Heart left ventricle (tissue), 16 donors: ENCODE results near the gene NT5E. TPM values are rescaled to one million over a fixed set of nuclear protein-coding genes. Genes with fewer than 3 reads are reported as not detected.

Experiments
- ATAC-seq, 4 donors: fragments of 200-7000 bp; cut with Tn5 transposase; one replicate each; pipeline ENCODE4 v1.9.1; 2020 to 2022; ENCODE audit warnings: moderate library complexity in 4 of 4, mild to moderate bottlenecking in 3 of 4, moderate number of reproducible peaks in 1 of 4
- DNase-seq, 5 donors: peaks; one replicate each; pipeline ENCODE4 v3.0.0-alpha.2; 2020
- H3K27ac ChIP-seq, 12 donors: fragments of 200-600 bp; sonication (generic) in 4 of 12; one replicate each; pipeline versions ENCODE4 v1.5.0 to v1.8.0; 2016 to 2022; ENCODE audit warnings: mild to moderate bottlenecking in 2 of 12
- H3K27me3 ChIP-seq, 9 donors: fragments of 200-600 bp; sonication (generic) in 2 of 9; one replicate each; pipeline versions ENCODE4 v1.5.1 to v1.8.0; 2016 to 2022; ENCODE audit warnings: mild to moderate bottlenecking in 3 of 9
- H3K36me3 ChIP-seq, 9 donors: fragments of 200-600 bp; sonication (generic) in 2 of 9; one replicate each; pipeline versions ENCODE4 v1.5.0 to v1.8.0; 2018 to 2022; ENCODE audit warnings: mild to moderate bottlenecking in 2 of 9
- H3K4me1 ChIP-seq, 12 donors: fragments of 200-600 bp; sonication (generic) in 4 of 12; one replicate each; pipeline versions ENCODE4 v1.5.0 to v1.8.0; 2016 to 2022; ENCODE audit warnings: mild to moderate bottlenecking in 3 of 12
- H3K4me3 ChIP-seq, 12 donors: fragments of 200-600 bp; sonication (generic) in 4 of 12; one replicate each; pipeline versions ENCODE4 v1.5.0 to v1.8.0; 2017 to 2022; ENCODE audit warnings: mild to moderate bottlenecking in 9 of 12, moderate library complexity in 4 of 12
- H3K9me3 ChIP-seq, 12 donors: fragments of 200-600 bp; sonication (generic) in 4 of 12; one replicate each; pipeline versions ENCODE4 v1.5.0 to v1.8.0; 2016 to 2022; ENCODE audit warnings: mild to moderate bottlenecking in 1 of 12
- POLR2A ChIP-seq, 2 donors: fragments of 450-650 bp; IDR thresholded peaks; one replicate each; pipeline ENCODE4 v1.6.1; 2017; ENCODE audit warnings: antibody characterized with exemption in 2 of 2, mild to moderate bottlenecking in 2 of 2, moderate library complexity in 2 of 2
- WGBS, 4 donors: extraction: QIAGEN DNeasy Blood & Tissue Kit in 2 of 4; methylation state at CpG; one replicate each; pipeline versions ENCODE4 v1.1.5 to v1.1.7; 2013 to 2018; 5-methylcytosine and 5-hydroxymethylcytosine counted together
- intact Hi-C, 10 donors: fragments of 100-400 bp; cut with DNase I; formaldehyde crosslinking; loops; one replicate each; pipeline versions ENCODE4 v1.11.1 to v1.14.2; 2022
- polyA plus RNA-seq, 2 donors: library from polyadenylated mRNA; stranded (reverse); fragments of 200-250 nt; gene quantifications; one replicate each; pipeline ENCODE4 v1.2.3, GENCODE V29; 2013
- total RNA-seq, 9 donors: library from RNA; depleted of rRNA in 2 of 9; stranded (reverse); fragments of >200 nt in 2 of 9; fragmentation: NEBNext Ultra II Directional in 3 of 9; extraction: Animal tissue kit (Norgen Biotek cat#: 25700) in 3 of 9; gene quantifications; one replicate each; pipeline versions ENCODE4 v1.1.0 to v1.2.4, GENCODE V29; 2016 to 2023
- TF ChIP-seq, protein P1 (sequence below), 12 donors: fragments of 200-600 bp; sonication (generic) in 4 of 12; IDR thresholded peaks; one replicate each; pipeline versions ENCODE4 v1.5.0 to v1.8.0; 2018 to 2022; ENCODE audit warnings: antibody characterized with exemption in 12 of 12, mild to moderate bottlenecking in 5 of 12
- donor health status: ischemic (EF 13 %, LVEDD 7.1; RV severe dilation, severe dysfunction).
- donor health status: healthy with polysubstance abuse.
- donor health status: DM: no; HTN: yes; CAD: no.
- donor health status: DM: no; HTN: no; CAD: no.
- donor health status: ischemic (EF 25% LVEDD 6.9; RV normal size, moderate dysfunction).
- donor health status: ischemic (EF 25% LVEDD 5.7; RV mildly dilated, moderate dysfunction).
- donor health status: healthy.
- donor health status: DM: yes; HTN: yes; CAD: no.
- donor health status: ischemic (EF 35%, LVEDD 5.7; RV mildly dilated, moderate dysfunction).
- donor health status: nonischemic (EF 11% LVEDD 7.7; RV severe dilation, severe dysfunction).
- donor health status: DM: yes; HTN: yes; CAD: no.
- donor health status: PGD.
- donor health status: ischemic (EF 29% LVEDD 5.4; RV normal size, mild dysfunction).
- donor health status: nonischemic (EF 23%, LVEDD 6.1; RV moderate dilation, normal function).

The NT5E gene
- total and polyA plus RNA-seq, 11 donors = 0.88 to 11.0 (median 3.8) TPM

DNA sequence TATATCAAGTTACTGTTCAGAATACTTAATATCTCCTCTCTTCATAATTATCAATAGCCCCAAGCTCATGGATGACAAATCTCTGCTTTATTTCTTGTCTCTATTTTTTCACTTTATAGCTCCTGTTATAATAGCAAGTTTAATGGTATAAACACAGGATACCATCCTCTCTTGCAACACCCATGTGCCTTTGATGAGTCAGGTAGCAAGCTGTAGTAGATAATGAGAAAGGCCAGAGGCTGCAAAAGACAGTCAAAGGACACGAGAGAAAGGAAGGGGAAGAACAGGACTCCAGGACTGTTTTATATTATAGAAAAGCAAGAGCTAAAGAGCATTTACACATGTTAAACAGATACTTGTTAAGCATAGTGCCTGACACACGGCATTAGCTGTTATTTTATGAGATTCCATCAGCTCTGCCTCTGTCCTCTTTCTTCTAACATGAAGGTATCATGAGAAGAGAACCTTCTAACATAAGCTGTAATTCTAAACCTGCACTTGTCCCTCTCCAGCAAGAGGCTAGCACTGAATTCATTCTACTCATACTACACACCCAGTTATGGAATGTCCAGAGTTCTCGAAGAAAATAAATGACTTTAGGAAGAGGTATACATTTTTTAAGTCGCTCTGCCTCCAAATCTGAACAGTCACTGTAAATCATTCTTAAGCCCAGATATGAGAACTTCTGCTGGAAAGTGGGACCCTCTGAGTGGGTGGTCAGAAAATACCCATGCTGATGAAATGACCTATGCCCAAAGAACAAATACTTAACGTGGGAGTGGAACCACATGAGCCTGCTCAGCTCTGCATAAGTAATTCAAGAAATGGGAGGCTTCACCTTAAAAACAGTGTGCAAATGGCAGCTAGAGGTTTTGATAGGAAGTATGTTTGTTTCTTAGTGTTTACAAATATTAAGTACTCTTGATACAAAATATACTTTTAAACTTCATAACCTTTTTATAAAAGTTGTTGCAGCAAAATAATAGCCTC, 45.0 kb downstream of the NT5E start:
- intact Hi-C loops = no loop called here
- WGBS, 4 donors = 73 to 82% (median 76%) methylated on average over 5 of the region's 5 CpGs
- Histone ChIP-seq H3K36me3 (peaks cover 0 to 36% (median 0%) of the 10 kb centered on the region in 9 donors), H3K27ac (no peak overlapping the region), H3K4me1 (peaks cover 0 to 7% (median 0%) of the 10 kb centered on the region in 12 donors), H3K9me3 (no peaks in the 10 kb centered on the region), H3K27me3 (no peaks in the 10 kb centered on the region), H3K4me3 (no peak overlapping the region)
- no peak for ATAC-seq
- TF ChIP-seq, protein P1, sequence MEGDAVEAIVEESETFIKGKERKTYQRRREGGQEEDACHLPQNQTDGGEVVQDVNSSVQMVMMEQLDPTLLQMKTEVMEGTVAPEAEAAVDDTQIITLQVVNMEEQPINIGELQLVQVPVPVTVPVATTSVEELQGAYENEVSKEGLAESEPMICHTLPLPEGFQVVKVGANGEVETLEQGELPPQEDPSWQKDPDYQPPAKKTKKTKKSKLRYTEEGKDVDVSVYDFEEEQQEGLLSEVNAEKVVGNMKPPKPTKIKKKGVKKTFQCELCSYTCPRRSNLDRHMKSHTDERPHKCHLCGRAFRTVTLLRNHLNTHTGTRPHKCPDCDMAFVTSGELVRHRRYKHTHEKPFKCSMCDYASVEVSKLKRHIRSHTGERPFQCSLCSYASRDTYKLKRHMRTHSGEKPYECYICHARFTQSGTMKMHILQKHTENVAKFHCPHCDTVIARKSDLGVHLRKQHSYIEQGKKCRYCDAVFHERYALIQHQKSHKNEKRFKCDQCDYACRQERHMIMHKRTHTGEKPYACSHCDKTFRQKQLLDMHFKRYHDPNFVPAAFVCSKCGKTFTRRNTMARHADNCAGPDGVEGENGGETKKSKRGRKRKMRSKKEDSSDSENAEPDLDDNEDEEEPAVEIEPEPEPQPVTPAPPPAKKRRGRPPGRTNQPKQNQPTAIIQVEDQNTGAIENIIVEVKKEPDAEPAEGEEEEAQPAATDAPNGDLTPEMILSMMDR (IDR thresholded peaks at IDR 0.05) = no peak
- TF ChIP-seq POLR2A (IDR thresholded peaks at IDR 0.05) = no peak
- no peak for DNase-seq

- no peaks in the 10 kb centered on the region for H3K27me3 ChIP-seq
- ATAC-seq (no peak), DNase-seq (no peak)
- peaks cover 0 to 24% (median 0%) of the 10 kb centered on the region in 9 donors for H3K36me3 ChIP-seq
- H3K27ac ChIP-seq = no peak overlapping the region
- H3K4me3 ChIP-seq = no peak overlapping the region
- WGBS, 4 donors = 84 to 97% (median 92%) methylated on average over 8 of the region's 8 CpGs
- H3K9me3 ChIP-seq = no peaks in the 10 kb centered on the region
- H3K4me1 ChIP-seq = peaks cover 0 to 7% (median 0%) of the 10 kb centered on the region in 12 donors
- intact Hi-C loops = no loop called here
- TF ChIP-seq POLR2A (IDR thresholded peaks at IDR 0.05) = no peak
- TF ChIP-seq, protein P1 (IDR thresholded peaks at IDR 0.05) = no peak
These were observed 46.2 kb downstream of the NT5E start for GRCh38 chr6:85496009-85496579.

GRCh38 chr6:85496856-85497255, 47.0 kb downstream of the NT5E start:
- Histone ChIP-seq H3K9me3 (no peaks in the 10 kb centered on the region), H3K36me3 (peaks cover 0 to 28% (median 0%) of the 10 kb centered on the region in 9 donors), H3K4me3 (no peak overlapping the region), H3K27me3 (no peaks in the 10 kb centered on the region), H3K4me1 (peaks cover 0 to 7% (median 0%) of the 10 kb centered on the region in 12 donors), H3K27ac (no peak overlapping the region)
- TF ChIP-seq, protein P1 (IDR thresholded peaks at IDR 0.05) = no peak
- TF ChIP-seq POLR2A (IDR thresholded peaks at IDR 0.05) = no peak
- 96 to 99% (median 97%) methylated on average over 5 of the region's 5 CpGs for WGBS, 4 donors
- intact Hi-C loops = no loop called here
- ATAC-seq (no peak), DNase-seq (no peak)

DNA sequence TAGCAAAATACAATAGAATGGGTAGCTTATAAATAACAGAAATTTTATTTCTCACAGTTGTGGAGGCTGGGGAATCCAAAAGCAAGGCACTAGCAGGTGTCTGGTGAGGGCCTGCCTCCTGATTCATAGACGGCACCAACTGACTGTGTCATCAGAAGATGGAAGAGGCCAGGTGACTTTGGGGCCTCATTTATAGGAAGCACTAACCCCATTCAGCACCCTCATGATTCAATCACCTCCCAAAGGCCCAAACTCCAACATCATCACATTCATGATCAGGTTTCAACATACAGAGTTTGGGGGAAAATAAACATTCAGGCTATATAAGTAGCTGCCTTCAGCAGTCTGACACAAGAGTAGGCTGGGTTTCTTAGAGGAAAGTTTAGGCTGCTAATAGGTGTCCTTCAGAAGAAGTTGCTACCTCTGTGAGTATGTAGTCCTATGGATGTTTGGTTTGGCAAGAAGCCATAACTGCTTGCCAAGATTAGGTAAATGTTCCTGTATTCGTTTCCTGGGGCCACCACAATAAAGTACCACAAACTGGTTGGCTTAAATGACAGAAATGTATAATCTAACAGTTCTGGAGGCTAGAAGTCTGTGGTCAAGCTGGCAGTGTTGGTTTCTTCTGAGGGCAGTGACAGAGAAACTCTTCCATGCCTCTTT, 48.8 kb downstream of the NT5E start:
- Histone ChIP-seq H3K4me1 (peaks cover 0 to 7% (median 0%) of the 10 kb centered on the region in 12 donors), H3K27me3 (no peaks in the 10 kb centered on the region), H3K4me3 (no peak overlapping the region), H3K36me3 (peaks cover 0 to 36% (median 18%) of the 10 kb centered on the region in 9 donors), H3K9me3 (no peaks in the 10 kb centered on the region), H3K27ac (no peak overlapping the region)
- DNase-seq (no peak), ATAC-seq (no peak)
- intact Hi-C loops = no loop called here
- 51 to 60% (median 57%) methylated on average over 2 of the region's 2 CpGs for WGBS, 4 donors
- TF ChIP-seq, protein P1 (IDR thresholded peaks at IDR 0.05) = no peak
- TF ChIP-seq POLR2A (IDR thresholded peaks at IDR 0.05) = no peak
